Neural crest cell (in vitro differentiated cells): Measurements from ENCODE around the gene OSM. TPM values are rescaled to one million over a fixed set of nuclear protein-coding genes. Genes with fewer than 3 reads are reported as not detected.

Source experiments
- DNase-seq: peaks from one replicate; pipeline ENCODE4 v3.0.0; 2021; ENCODE audit warnings: low read depth, mixed read lengths, low spot score
- H3K27ac Mint-ChIP-seq: one replicate; pipeline ENCODE4 v1.8.0; 2021; ENCODE audit warnings: mild to moderate bottlenecking, mixed read lengths; ENCODE audit not compliant: unreplicated experiment
- H3K27me3 Mint-ChIP-seq: 2 replicates; pipeline ENCODE4 v1.8.0; 2021; ENCODE audit warnings: low read depth, mild to moderate bottlenecking, mixed read lengths
- H3K36me3 Mint-ChIP-seq: 2 replicates; pipeline ENCODE4 v1.8.0; 2021; ENCODE audit warnings: low read depth, mild to moderate bottlenecking, mixed read lengths
- H3K4me1 Mint-ChIP-seq: 2 replicates; pipeline ENCODE4 v1.8.0; 2021; ENCODE audit warnings: mixed read lengths
- H3K4me3 Mint-ChIP-seq: one replicate; pipeline ENCODE4 v1.8.0; 2021; ENCODE audit warnings: mild to moderate bottlenecking, mixed read lengths
- H3K9me3 Mint-ChIP-seq: 2 replicates; pipeline ENCODE4 v1.8.0; 2021; ENCODE audit warnings: mixed read lengths
- total RNA-seq: library from RNA; stranded (reverse); gene quantifications from 2 replicates; pipeline ENCODE4 v1.2.1, GENCODE V29; 2021
- TF ChIP-seq, protein P1 (sequence below): fragments of 200-600 bp; sonication (generic); conservative IDR thresholded peaks from 2 replicates; pipeline ENCODE4 v1.5.0; 2021; ENCODE audit warnings: antibody characterized with exemption, mild to moderate bottlenecking

Gene OSM
- total RNA-seq, 1 donor from 2014 or later = not detected

DNA sequence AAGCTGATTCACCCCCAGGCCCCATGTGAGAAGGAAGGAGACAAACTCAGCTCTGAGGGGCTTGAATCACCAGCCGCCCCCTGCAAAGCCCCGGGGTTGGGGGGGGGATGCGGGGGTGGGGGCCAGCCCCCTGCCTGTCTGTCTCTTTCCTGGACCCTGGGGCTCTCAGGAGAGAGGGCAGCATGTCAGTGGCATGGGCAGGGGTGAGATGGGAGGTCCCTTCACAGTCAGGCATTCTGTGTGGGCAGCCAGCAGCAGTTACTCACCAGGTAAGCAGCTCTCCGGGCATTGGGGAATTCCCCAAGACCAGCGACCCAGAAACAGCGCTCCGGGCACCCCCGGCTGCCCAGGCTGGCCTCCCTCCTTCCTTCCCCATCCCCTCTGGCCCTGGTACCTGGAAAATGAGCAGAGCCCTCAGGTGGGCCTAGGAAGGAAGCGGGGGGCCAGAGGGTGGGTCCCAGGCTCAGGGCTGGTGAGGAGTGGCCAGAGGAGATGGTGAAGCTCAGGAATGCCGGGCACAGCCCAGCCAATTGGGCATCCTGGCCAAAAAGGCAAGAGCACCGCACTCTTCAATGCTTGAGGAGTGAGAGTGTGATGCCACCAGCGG, 15.9 kb downstream of the OSM start:
- Mint-ChIP-seq H3K4me3 (no peak overlapping the region), H3K9me3 (no peaks in the 10 kb centered on the region), H3K27me3 (peaks cover 50% of the 10 kb centered on the region), H3K36me3 (no peaks in the 10 kb centered on the region), H3K27ac (no peak overlapping the region), H3K4me1 (peaks cover 38% of the 10 kb centered on the region)
- no peak for DNase-seq
- TF ChIP-seq, protein P1, sequence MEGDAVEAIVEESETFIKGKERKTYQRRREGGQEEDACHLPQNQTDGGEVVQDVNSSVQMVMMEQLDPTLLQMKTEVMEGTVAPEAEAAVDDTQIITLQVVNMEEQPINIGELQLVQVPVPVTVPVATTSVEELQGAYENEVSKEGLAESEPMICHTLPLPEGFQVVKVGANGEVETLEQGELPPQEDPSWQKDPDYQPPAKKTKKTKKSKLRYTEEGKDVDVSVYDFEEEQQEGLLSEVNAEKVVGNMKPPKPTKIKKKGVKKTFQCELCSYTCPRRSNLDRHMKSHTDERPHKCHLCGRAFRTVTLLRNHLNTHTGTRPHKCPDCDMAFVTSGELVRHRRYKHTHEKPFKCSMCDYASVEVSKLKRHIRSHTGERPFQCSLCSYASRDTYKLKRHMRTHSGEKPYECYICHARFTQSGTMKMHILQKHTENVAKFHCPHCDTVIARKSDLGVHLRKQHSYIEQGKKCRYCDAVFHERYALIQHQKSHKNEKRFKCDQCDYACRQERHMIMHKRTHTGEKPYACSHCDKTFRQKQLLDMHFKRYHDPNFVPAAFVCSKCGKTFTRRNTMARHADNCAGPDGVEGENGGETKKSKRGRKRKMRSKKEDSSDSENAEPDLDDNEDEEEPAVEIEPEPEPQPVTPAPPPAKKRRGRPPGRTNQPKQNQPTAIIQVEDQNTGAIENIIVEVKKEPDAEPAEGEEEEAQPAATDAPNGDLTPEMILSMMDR = no peak

DNA sequence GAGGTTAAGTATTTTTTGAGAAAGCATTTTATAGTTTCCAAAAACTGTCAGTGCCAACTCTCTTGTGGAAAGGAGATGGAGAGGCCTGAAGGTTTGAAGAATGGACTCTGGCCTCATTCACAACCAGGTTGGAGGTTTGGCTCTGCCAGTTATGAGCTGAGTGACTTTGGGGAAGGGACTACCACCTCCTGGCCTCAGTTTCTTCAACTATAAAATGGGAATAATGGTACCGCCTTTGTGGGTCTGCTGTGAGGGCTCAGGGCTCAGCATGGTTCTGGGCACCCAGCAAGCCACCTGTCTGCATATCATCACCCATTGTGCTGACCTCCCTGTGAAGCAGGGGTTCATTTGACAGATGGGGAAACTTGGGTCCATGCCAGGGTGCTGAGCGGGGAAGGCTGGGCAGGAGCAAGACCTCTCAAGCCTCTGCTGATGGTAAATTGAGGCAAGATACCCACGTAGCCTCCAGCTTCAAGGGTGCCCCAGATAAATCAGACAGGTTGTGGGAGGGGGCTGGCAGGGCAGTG, 16.5 kb downstream of the OSM start:
- Mint-ChIP-seq H3K27me3 (peaks cover 56% of the 10 kb centered on the region), H3K36me3 (no peaks in the 10 kb centered on the region), H3K9me3 (no peaks in the 10 kb centered on the region), H3K4me1 (peaks cover 41% of the 10 kb centered on the region), H3K4me3 (no peak overlapping the region), H3K27ac (no peak overlapping the region)
- no peak for DNase-seq
- TF ChIP-seq, protein P1 = no peak

DNA sequence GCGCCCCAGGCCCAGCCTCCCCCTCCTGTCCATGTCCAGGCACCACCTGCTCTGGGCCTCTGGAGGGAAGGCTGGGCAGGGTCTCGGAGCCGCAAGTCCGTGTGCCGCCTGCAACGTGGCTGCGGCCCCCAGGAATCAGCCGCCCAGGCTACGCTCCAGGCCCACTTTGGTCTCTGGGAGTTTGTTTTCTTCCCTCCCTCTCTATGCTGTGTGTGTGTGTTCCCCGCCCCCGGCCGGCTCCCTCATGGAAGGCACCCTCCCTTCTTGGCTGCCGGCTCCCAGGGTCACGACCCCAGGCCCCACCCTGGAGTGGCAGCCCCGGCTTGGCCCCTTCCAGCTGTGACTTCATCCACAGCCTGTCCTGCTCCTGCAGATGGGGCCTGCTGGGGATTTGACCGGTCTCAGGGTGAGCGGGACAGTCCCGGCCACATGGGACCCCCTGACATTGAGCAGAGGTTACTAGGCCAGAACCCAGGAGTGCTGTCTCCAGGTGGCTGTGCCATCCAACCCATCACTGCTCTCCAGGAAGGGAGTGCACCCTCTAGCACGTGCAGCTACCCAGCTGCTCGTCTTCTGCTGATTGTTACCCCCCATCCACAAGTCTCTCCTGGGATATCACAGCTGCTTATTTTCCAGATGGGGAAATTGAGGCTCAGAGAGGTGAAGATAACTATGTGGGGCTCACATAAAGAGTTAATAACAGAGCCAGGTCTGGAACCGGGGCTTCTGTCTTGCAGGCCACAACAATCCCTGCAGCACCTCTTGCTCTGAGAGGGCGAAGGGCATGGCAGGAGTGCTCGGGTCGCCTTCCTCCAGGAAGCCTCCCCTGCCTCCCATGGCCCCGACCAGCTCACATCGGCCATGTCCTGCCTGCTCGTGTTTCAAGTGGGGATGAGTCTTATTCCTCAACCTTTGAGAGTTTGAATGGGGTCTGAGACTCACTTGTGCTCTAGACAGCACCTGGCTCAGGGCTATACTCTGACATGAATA, 17.3 kb downstream of the OSM start:
- H3K27me3 Mint-ChIP-seq = peaks cover 64% of the 10 kb centered on the region
- TF ChIP-seq, protein P1 = no peak
- no peaks in the 10 kb centered on the region for H3K9me3 Mint-ChIP-seq
- peaks cover 41% of the 10 kb centered on the region for H3K4me1 Mint-ChIP-seq
- H3K27ac Mint-ChIP-seq = no peak overlapping the region
- no peak for DNase-seq
- H3K4me3 Mint-ChIP-seq = peak overlapping the region; percentile 57
- no peaks in the 10 kb centered on the region for H3K36me3 Mint-ChIP-seq

DNA sequence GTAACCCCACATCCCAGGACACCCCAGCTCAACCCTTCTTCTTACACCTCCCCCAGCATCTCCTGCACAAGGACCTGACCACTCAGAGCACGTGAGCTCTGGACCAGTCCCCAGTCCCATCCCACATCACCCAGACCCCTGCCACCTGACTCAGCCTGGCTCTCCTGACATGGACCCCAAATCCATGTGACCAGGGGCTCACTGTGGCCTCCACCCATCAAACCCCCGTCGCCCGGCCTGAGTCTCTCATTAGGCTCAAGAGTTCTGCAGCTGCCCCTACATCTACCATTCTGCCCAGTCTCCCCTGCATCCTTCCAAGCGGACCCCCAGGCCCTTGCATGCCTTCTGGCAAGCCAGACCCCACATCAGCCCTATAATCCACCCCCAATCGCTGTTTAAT, 18.2 kb downstream of the OSM start:
- DNase-seq = no peak
- TF ChIP-seq, protein P1 = no peak
- H3K9me3 Mint-ChIP-seq = no peaks in the 10 kb centered on the region
- peaks cover 38% of the 10 kb centered on the region for H3K4me1 Mint-ChIP-seq
- H3K36me3 Mint-ChIP-seq = no peaks in the 10 kb centered on the region
- peak overlapping the region; percentile 62 for H3K27ac Mint-ChIP-seq
- H3K4me3 Mint-ChIP-seq = peak overlapping the region; percentile 47
- peaks cover 71% of the 10 kb centered on the region for H3K27me3 Mint-ChIP-seq

DNA sequence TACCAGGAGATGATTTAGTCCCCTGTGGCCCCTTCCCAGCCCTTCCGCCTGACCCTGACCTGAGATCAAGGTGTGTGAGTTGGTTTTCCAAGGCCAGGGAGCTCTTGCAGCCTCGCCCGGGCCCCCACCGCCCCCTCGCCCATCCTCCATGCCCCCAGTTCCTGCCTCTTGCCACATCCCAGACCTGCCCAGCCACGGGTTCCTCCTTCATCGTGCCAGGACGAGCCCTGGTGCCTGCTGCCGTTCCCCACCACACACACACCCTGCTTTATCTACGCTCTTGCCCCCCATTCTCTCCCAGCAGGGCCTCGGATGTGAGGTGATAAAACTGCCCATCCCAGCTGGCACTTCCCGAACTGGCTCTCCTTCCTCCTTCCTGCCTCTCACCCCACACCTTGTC, 18.7 kb downstream of the OSM start:
- Mint-ChIP-seq H3K9me3 (no peaks in the 10 kb centered on the region), H3K4me1 (peaks cover 35% of the 10 kb centered on the region), H3K27me3 (peaks cover 69% of the 10 kb centered on the region), H3K36me3 (no peaks in the 10 kb centered on the region), H3K27ac (no peak overlapping the region), H3K4me3 (no peak overlapping the region)
- TF ChIP-seq, protein P1 = no peak
- DNase-seq = no peak
